Upper lobe of left lung (tissue), 4 donors: ENCODE measurements around the gene KRT25.

ENCODE experiments used
- CTCF ChIP-seq, 6 experiments: fragments of 450-650 bp in 4 of 6; fragments of 200-600 bp in 2 of 6; sonication (generic) in 2 of 6; IDR thresholded peaks; one replicate each; pipeline ENCODE4 v1.5.1; 2016 to 2019; ENCODE audit warnings: antibody characterized with exemption in 6 of 6
- EP300 ChIP-seq, 4 donors: sonication (generic); formaldehyde crosslinking; IDR thresholded peaks; one replicate each; pipeline ENCODE4 v1.5.1; 2017; ENCODE audit warnings: antibody characterized with exemption in 4 of 4, control low read depth in 2 of 4
- POLR2A ChIP-seq, 4 donors: fragments of 450-650 bp; IDR thresholded peaks; one replicate each; pipeline ENCODE4 v1.5.1; 2016 to 2017; ENCODE audit warnings: antibody characterized with exemption in 4 of 4, mild to moderate bottlenecking in 2 of 4
- POLR2AphosphoS5 ChIP-seq, 2 donors: sonication (generic); formaldehyde crosslinking; IDR thresholded peaks; one replicate each; pipeline ENCODE4 v1.5.1; 2017; ENCODE audit warnings: antibody characterized with exemption in 2 of 2

- TF ChIP-seq CTCF (IDR thresholded peaks at IDR 0.05) (no peak), POLR2AphosphoS5 (IDR thresholded peaks at IDR 0.05) (no peak), POLR2A (IDR thresholded peaks at IDR 0.05) (no peak), EP300 (IDR thresholded peaks at IDR 0.05) (no peak)
Observed at GRCh38 chr17:40722241-40722640, 32.9 kb downstream of the KRT25 start.
